ENCODE results near the gene KLHL2. TPM values are rescaled to one million over a fixed set of nuclear protein-coding genes. Genes with fewer than 3 reads are reported as not detected.
A peak's percentile ranks its signal among the peaks of the same experiment; 100 is the strongest.

KLHL2 gene
- total RNA-seq, 2 donors from 2014 or later = 32.1 to 35.1 TPM

DNA sequence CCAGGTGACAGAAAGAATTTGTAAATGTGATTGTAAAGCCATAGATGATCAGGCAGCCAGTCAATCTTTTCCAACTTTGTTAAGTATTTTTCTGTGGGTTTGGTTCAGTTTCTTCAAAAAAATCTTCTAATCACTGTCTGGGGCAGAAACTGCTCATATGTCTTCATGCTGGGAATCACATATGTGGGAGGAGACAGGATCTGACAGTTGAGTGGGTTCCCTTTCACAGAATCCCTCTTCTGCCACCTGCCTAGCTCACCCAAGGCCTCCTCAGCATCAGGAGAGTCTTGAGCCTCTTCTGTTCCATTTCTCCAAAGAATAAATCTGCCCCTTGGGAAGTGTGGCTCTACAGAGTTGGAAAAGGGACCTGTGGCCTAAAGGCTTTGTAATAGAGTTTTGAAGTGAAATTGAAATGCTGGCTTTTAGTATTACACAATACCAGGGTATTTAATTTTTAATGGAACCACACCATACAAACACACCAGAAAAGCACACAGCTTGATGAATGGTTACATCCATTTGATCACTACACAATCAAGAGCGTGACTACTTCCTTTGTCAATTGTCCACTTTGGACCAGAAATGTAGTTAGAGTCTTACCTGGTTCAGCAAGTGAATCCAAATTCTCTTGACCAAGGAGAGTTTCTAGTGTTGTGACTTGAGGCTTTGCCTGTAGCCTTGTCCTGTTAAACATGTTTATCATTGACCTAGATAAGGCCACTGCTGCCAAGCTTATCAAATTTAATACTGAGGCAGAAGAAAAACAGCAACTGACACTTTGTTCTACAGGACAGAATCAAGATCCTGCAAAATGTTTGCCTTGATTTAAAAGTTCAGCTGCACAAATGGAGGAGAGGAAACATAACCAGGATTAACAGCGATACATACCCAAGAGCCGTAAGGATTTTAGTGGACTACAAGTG is 140.5 kb downstream of the KLHL2 start:
- no peaks in the 10 kb centered on the region for H3K9me3 Mint-ChIP-seq
- no peaks in the 10 kb centered on the region for H3K36me3 Mint-ChIP-seq
- ATAC-seq = no peak
- H3K27ac Mint-ChIP-seq = peak overlapping the region in 1 of 2 donors; percentile 7
- DNase-seq (ENCODE audit: low spot score in 2 of 2) = no peak

DNA sequence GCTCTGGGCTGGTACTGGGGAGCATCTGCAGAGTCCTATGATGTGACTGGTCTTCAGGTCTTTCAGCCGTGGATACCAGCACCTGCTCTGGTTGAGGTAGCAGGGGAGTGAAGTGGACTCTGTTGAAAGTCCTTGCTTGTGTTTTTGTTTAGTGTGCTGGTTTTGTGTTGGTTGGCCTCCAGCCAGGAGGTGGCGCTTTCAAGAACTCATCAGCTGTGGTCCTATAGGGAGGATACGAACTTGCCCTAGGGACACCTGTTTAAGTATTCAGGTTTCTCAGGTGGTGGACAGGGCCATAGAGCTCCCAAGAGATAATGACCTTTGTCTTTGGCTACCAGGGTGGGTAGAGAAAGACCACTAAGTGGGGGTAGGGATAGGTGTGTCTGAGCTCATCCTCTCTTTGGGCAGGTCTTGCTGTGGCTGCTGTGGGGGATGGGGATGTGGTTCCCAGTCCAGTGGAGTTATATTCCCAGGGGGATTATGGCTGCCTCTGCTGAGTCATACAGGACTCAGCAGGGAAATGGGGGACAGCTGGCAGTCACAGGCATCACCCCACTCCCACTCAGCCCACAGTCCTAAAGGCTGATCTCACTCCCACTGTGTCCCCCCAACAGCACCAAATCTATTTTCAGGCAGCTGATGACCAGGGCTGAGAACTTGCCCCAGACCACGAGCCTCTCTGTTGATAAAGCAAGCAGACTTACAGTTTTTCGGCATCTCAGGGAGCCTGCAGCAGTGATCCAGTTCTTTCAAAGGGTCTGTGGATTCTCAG is 144.2 kb downstream of the KLHL2 start:
- H3K9me3 Mint-ChIP-seq = no peaks in the 10 kb centered on the region
- DNase-seq (ENCODE audit: low spot score in 2 of 2) = peak in 1 of 2 donors; percentile 11
- no peak for ATAC-seq
- H3K36me3 Mint-ChIP-seq = no peaks in the 10 kb centered on the region
- H3K27ac Mint-ChIP-seq = no peak overlapping the region

DNA sequence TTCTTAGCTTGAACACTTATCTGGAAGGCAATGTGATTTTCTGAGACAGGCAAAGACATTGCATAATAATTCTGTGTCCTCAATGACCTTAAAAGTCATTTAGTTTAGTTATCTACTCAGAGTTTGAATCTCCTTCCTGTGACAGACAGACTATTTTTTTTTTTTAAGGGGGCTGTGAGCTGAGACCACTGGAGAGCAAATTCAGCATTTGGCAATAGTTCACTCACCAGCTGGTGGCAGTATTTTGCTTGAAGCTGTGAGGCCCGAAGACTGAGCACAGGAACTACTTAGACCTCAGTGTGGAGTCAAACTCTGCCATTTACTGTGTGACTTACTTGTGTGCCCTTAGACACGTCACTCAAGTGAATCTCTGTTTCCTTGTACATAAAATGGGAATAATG is 148.5 kb downstream of the KLHL2 start:
- Mint-ChIP-seq H3K27ac (no peak overlapping the region), H3K36me3 (no peaks in the 10 kb centered on the region), H3K9me3 (no peaks in the 10 kb centered on the region)
- DNase-seq (ENCODE audit: low spot score in 2 of 2) (no peak), ATAC-seq (peak in 1 of 2 donors; percentile 38)

DNA sequence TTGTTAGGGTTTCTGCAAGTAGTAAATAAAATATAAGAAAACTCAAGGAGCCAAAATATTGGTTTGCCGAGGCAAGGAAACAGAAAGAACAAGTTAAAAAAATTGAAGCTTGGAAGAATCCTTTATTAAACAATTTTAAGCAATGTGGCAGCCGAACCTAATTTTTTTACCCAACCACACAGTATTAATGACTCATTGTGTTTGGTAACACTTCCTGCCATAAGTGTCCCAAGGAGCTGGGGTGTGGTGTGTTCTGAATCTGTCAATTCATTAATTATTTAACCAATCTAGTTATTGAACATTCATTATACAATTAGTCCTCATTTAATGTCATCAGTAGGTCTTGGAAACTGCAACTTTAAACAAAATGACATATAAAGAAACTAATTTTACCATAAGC is 152.1 kb downstream of the KLHL2 start:
- Mint-ChIP-seq H3K36me3 (no peaks in the 10 kb centered on the region), H3K27ac (no peak overlapping the region), H3K9me3 (no peaks in the 10 kb centered on the region)
- no peak for ATAC-seq
- DNase-seq (ENCODE audit: low spot score in 2 of 2) = no peak

DNA sequence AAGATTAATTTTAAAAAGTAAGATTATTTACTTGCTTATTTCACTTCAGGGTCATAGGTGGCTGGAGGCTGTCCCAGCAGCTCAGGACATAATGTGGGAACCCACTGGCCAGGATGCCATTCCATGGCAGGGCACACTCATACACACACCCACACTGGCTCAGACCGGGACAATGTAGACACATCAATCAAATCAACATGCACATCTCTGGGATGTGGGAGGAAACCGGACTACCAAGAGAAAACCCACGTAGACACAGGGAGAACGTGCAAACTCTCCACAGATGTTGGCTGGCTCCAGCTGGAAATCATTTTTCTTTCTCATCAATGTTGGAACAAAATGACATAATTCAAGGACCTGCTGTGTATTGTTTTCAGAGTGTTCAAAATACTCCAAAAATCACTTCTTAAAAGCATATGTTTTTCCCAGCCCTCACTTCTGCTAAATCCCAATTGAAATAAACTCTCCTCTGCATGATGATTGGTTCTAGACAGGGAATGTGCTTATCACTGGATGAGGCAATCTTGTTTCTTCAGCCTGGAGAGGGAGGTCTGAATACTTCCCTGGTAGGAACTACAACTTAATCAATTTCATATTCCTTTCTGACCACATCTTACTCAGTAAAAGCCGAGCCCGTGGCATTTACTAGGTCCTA is 152.8 kb downstream of the KLHL2 start:
- no peaks in the 10 kb centered on the region for H3K36me3 Mint-ChIP-seq
- H3K27ac Mint-ChIP-seq = no peak overlapping the region
- DNase-seq (ENCODE audit: low spot score in 2 of 2) = no peak
- no peak for ATAC-seq
- no peaks in the 10 kb centered on the region for H3K9me3 Mint-ChIP-seq

DNA sequence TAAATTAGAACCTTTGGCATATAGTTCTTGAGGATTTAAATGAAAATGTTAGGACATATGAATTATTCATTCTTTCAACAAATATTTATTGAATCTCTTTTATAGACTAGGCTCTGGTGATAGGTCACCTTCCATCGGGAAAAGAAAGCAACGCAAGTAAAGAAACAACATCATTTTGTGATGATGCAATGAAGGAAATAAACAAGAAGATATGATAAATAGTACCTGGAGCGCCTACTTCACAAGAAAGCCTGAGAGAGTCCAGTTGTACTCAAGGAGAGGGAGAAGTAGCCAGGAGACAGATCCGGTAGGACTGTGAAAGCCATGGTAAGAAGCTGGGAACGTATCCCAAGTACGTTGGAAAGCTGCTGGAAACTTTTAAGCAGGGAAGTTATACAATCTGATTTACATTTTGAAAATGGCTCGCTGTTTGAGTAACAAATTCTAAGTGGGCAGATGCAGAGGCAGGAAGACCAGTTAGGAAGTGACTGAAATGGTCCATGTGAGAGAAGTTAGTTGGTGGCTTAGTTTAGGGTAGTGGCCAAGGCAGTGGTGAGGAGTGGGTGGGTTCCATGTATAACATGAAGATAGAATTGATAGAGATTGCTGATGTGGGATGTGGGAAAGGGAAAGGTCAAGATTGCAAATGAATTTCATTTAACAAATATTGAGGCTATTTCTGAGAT is 153.8 kb downstream of the KLHL2 start:
- no peak for ATAC-seq
- no peak overlapping the region for H3K27ac Mint-ChIP-seq

DNA sequence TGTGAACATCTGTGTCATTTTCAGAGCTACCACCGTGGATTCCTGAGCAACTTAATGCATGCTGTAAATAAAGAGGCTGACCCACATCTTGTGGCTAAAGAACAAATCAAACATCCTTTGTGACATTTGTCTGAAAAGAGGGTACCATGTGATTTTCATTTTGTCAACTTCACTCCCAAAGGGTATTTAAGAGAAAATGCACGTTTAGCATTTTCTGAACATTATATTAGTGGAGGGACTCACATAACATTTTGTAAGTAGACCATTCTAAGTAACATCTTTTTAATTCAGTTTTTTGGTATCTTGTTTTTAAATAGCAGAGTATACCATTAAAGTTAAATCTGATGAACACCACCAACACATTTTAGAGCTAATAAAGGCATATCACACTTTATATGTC is 154.4 kb downstream of the KLHL2 start:
- DNase-seq (ENCODE audit: low spot score in 2 of 2) (no peak), ATAC-seq (no peak)
- Mint-ChIP-seq H3K9me3 (no peaks in the 10 kb centered on the region), H3K27ac (no peak overlapping the region), H3K36me3 (no peaks in the 10 kb centered on the region)

More for the DNA sequence above, 153.8 kb downstream of the KLHL2 start:
- Mint-ChIP-seq H3K36me3 (no peaks in the 10 kb centered on the region), H3K9me3 (no peaks in the 10 kb centered on the region)
- no peak for DNase-seq (ENCODE audit: low spot score in 2 of 2)

DNA sequence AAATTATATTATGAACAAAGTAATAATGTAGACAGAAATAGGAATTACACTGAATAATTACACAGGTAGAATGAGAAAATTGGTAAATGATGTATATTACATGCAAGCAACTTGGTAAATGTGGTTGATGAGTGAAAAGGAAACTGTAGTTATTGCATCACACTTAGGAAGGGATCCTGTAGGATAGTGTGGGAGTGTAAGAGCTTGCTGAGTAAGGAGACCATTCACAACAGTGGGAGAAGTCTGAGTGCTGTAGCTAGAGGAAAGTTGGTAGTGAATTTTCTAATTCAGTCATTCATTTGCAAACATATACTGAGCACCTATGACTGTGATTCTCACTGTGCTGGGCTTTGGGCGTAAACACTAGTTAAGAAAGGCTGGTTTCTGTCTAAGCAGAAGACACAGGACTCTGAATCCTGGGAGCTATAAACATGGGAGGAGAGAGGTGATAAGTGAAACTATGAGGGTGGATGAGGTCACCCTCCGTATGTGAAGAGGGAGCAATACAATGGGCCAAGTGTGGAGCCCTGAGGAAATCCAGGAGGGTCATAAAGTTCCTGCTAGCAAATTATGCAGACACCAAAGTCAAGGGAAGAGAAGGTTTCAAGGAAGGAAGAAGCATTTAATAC is 157.2 kb downstream of the KLHL2 start:
- no peak for DNase-seq (ENCODE audit: low spot score in 2 of 2)
- Mint-ChIP-seq H3K27ac (no peak overlapping the region), H3K36me3 (no peaks in the 10 kb centered on the region), H3K9me3 (no peaks in the 10 kb centered on the region)
- ATAC-seq = peak; percentile 28 to 63

DNA sequence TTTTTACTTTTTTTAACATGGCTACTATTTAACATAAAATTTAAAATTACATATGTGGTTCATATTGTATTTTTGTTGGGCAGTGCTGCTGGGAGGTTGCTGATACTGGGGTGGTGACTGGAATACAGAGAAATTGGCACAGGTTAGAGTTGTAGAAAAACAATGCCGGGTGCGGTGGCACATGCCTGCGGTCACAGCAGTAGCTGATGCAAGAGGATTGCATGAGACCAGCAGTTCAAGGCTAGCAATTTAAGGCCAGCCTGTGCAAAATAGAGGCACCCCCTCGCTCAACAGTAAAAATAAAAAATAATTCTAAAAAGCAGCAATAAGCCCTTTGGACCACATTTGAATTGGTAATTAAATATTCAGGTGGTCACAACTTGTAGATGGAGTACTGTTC is 159.7 kb downstream of the KLHL2 start:
- no peak for ATAC-seq
- no peaks in the 10 kb centered on the region for H3K9me3 Mint-ChIP-seq
- no peaks in the 10 kb centered on the region for H3K36me3 Mint-ChIP-seq

DNA sequence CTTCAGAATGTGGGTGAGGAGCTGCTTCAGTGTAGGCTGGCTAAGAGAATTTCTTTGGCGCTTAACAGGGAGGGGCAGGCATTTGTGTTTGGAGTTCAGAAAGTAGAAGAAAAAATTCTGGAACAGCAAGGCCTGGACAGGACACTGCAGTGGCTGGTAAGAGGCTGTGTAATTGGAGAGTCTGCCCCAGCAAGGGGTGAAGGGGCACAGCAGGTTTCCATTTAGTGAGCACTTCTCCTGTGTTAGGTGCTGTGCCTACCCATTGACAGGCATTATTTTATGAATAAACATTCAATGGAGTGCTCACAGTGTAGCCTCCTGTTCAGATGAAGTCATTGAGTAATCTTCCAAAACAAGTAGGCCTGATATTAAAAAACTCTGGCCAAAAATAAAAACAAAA is 160.8 kb downstream of the KLHL2 start:
- no peaks in the 10 kb centered on the region for H3K36me3 Mint-ChIP-seq
- ATAC-seq (no peak), DNase-seq (ENCODE audit: low spot score in 2 of 2) (no peak)
- no peaks in the 10 kb centered on the region for H3K9me3 Mint-ChIP-seq
- H3K27ac Mint-ChIP-seq = no peak overlapping the region

More for the DNA sequence above, 159.7 kb downstream of the KLHL2 start:
- H3K27ac Mint-ChIP-seq = no peak overlapping the region
- no peak for DNase-seq (ENCODE audit: low spot score in 2 of 2)

DNA sequence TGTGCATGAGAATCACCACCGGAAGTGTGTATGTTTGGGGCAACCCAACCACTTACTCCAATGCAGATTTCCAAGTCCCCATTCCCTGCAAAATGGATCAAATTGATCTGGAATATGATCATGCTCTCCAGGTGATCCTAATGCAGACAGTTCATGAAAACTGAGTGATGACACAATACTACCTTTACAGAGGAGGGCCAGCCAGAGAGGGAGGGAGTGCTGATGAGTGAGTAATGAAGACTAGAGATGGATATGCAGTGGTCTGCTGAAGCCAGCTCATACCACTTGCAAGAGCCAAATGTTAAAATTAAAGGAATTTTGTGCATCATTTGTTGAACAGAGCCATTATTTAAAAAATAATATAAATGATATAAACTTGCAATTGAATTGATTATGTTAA is 161.2 kb downstream of the KLHL2 start:
- DNase-seq (ENCODE audit: low spot score in 2 of 2) = no peak
- no peak overlapping the region for H3K27ac Mint-ChIP-seq
- no peaks in the 10 kb centered on the region for H3K36me3 Mint-ChIP-seq
- ATAC-seq = no peak
- no peaks in the 10 kb centered on the region for H3K9me3 Mint-ChIP-seq

DNA sequence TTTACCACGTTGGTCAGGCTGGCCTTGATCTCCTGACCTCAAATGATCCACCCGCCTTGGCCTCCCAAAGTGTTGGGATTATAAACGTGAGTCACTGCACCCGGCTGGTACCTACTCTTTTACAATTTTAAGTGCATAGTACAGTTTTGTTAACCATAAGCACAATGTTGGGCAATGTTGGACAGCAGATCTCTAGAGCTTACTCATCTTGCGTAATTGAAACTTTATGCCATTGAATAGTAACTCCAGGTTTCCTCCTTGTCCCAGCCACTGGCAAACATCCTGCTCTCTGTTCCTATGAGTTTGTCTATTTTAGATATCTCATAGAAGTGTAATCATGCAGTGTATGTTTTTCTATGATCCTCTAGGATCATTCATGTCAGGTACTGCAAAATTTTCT is 162.2 kb downstream of the KLHL2 start:
- DNase-seq (ENCODE audit: low spot score in 2 of 2) (no peak), ATAC-seq (no peak)
- Mint-ChIP-seq H3K9me3 (peaks cover 0 to 8% of the 10 kb centered on the region in 2 donors), H3K27ac (no peak overlapping the region), H3K36me3 (peaks cover 0 to 4% of the 10 kb centered on the region in 2 donors)

DNA sequence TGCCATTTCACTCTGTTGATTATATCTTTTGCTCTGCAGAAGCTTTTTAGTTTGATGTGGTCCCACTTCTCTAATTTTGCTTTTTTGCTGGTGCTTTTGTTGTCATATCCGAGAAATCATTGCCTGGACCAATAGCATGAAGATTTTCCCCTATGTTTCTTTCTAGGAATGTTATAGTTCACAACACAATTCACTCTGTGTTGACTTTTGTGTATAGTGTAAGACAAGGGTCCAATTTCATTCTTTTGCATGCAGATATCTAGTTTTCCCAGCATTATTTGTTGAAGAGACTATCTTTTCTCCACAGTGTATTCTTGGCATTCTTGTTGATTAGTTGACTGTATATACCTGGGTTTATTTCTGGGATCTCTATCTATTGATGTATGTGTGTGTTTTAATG is 163.2 kb downstream of the KLHL2 start:
- DNase-seq (ENCODE audit: low spot score in 2 of 2) = no peak
- Mint-ChIP-seq H3K27ac (no peak overlapping the region), H3K36me3 (peaks cover 0 to 11% of the 10 kb centered on the region in 2 donors), H3K9me3 (peaks cover 0 to 11% of the 10 kb centered on the region in 2 donors)
- no peak for ATAC-seq

Measured in activated naive CD4-positive, alpha-beta T cell treated with anti-CD3 and anti-CD28 coated beads, Interleukin-2, amount 50 U/mL, for 72 hours (primary cell).